ENCODE measurements around the gene GCSH. TPM values are rescaled to one million over a fixed set of nuclear protein-coding genes. Genes with fewer than 3 reads are reported as not detected.
"Not testable (repeated sequence)": the region's sequence is repeated elsewhere in the genome, so short reads cannot be mapped to it uniquely, and the experiment has no call there.

GCSH gene
- total RNA-seq, 1 donor, result 18.1 TPM

DNA sequence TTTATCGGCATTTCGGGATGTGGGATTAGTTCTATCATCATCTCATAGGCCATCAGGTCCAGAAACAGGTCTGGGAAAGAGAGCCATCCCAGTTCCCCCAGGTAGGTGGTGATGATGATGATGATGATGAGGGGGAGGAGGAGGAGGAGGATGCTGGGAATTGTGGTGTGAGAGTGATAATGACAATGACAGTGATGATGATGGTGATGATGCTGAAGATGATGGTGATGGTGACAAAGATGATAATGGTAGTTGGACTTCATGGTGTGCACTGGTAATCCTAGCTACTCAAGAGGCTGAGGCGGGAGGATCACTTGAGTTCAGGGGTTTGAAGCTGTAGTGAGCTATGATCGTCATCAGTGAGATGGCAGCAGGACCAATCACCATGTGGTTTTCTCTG, 16.3 kb upstream of the GCSH start:
- no peak overlapping the region for H3K4me2 ChIP-seq (ENCODE audit: insufficient read depth, low read length)
- no peaks in the 10 kb centered on the region for H4K20me1 ChIP-seq (ENCODE audit: insufficient read depth, low read length)
- peak; percentile 8 for DNase-seq (ENCODE audit: insufficient read length, low spot score, missing footprints)
- no peaks in the 10 kb centered on the region for H3K36me3 ChIP-seq (ENCODE audit: insufficient read depth, low read length)
- H3K27me3 ChIP-seq (ENCODE audit: insufficient read depth, low read length), result no peaks in the 10 kb centered on the region
- H3K27ac ChIP-seq (ENCODE audit: low read depth, low read length), result no peak overlapping the region
- TF ChIP-seq, protein P1, sequence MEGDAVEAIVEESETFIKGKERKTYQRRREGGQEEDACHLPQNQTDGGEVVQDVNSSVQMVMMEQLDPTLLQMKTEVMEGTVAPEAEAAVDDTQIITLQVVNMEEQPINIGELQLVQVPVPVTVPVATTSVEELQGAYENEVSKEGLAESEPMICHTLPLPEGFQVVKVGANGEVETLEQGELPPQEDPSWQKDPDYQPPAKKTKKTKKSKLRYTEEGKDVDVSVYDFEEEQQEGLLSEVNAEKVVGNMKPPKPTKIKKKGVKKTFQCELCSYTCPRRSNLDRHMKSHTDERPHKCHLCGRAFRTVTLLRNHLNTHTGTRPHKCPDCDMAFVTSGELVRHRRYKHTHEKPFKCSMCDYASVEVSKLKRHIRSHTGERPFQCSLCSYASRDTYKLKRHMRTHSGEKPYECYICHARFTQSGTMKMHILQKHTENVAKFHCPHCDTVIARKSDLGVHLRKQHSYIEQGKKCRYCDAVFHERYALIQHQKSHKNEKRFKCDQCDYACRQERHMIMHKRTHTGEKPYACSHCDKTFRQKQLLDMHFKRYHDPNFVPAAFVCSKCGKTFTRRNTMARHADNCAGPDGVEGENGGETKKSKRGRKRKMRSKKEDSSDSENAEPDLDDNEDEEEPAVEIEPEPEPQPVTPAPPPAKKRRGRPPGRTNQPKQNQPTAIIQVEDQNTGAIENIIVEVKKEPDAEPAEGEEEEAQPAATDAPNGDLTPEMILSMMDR (IDR thresholded peaks at IDR 0.05; ENCODE audit: extremely low read depth, low read depth, low read length), result no peak
- H3K9me3 ChIP-seq (ENCODE audit: low read depth, low read length), result no peaks in the 10 kb centered on the region
- no peak overlapping the region for H3K4me3 ChIP-seq (ENCODE audit: insufficient read depth, low read length)
- no peaks in the 10 kb centered on the region for H3K79me2 ChIP-seq (ENCODE audit: insufficient read depth, low read length)
- H3K4me1 ChIP-seq (ENCODE audit: insufficient read depth, low read length), result no peaks in the 10 kb centered on the region
- no peak overlapping the region for H2AFZ ChIP-seq (ENCODE audit: low read length)

- H3K4me3 ChIP-seq (ENCODE audit: insufficient read depth, low read length); H3K27ac ChIP-seq (ENCODE audit: low read depth, low read length); H2AFZ ChIP-seq (ENCODE audit: low read length); H3K27me3 ChIP-seq (ENCODE audit: insufficient read depth, low read length); H3K9me3 ChIP-seq (ENCODE audit: low read depth, low read length); H4K20me1 ChIP-seq (ENCODE audit: insufficient read depth, low read length); H3K4me2 ChIP-seq (ENCODE audit: insufficient read depth, low read length); H3K36me3 ChIP-seq (ENCODE audit: insufficient read depth, low read length); H3K4me1 ChIP-seq (ENCODE audit: insufficient read depth, low read length); H3K79me2 ChIP-seq (ENCODE audit: insufficient read depth, low read length): not testable (repeated sequence)
- peak; percentile 48 for DNase-seq (ENCODE audit: insufficient read length, low spot score, missing footprints)
Observed at GRCh38 chr16:81109274-81109673, 13.1 kb upstream of the GCSH start.

DNA sequence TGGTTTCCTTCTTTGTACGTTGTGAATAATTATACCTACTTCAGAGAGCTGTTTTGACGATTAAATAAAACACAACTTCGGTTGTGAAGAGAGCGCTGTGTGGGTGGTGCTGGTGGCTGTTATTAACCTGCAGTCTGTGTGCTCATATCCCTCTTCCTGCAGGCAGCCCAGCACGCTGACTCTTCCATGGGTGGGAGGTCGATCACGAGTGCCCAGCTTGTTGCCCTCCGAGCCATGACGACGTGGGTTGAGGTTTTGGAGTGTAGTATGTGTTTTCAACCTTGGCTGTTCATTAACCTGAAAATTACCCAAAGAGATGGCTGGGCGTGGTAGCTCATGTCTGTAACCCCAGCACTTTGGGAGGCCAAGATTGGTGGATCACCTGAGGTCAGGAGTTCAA, 11.3 kb upstream of the GCSH start:
- H3K27me3 ChIP-seq (ENCODE audit: insufficient read depth, low read length), result no peaks in the 10 kb centered on the region
- H3K9me3 ChIP-seq (ENCODE audit: low read depth, low read length), result no peaks in the 10 kb centered on the region
- no peaks in the 10 kb centered on the region for H3K36me3 ChIP-seq (ENCODE audit: insufficient read depth, low read length)
- no peak overlapping the region for H3K4me2 ChIP-seq (ENCODE audit: insufficient read depth, low read length)
- H3K4me3 ChIP-seq (ENCODE audit: insufficient read depth, low read length), result no peak overlapping the region
- no peaks in the 10 kb centered on the region for H3K4me1 ChIP-seq (ENCODE audit: insufficient read depth, low read length)
- no peak overlapping the region for H3K27ac ChIP-seq (ENCODE audit: low read depth, low read length)
- H3K79me2 ChIP-seq (ENCODE audit: insufficient read depth, low read length), result no peaks in the 10 kb centered on the region
- TF ChIP-seq, protein P1 (IDR thresholded peaks at IDR 0.05; ENCODE audit: extremely low read depth, low read depth, low read length), result no peak
- no peak overlapping the region for H2AFZ ChIP-seq (ENCODE audit: low read length)
- H4K20me1 ChIP-seq (ENCODE audit: insufficient read depth, low read length), result no peaks in the 10 kb centered on the region
- DNase-seq (ENCODE audit: insufficient read length, low spot score, missing footprints), result no peak

DNA sequence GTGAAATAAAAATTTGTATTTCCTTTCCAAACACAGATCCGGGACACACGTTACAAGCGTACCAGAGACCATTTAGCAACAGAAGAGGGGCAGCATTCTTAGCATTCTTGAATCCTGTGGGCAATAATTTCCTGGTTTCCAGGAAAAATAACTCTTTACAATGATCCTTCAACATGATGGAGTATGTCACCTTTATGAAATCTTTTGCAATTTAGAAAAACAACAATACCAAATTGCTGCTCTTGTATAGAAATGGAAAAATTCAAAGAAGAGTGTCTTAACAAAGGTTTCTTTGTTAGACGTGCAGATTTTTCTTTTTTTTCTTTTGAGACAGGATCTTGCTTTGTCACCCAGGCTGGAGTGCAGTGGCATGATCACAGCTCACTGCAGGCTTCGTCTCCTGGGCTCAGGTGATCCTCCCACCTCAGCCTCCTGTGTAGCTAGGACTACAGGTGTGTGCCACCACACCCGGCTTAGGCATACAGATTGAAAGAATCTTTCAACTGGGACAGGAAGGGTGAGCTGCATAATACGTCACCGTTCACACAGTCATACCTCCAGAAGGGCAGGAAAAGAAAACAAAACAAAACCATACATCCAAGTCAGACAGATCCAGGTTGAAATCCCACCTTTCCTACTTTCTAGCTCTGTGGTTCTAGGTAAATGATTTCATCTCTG, 10.8 kb upstream of the GCSH start:
- Histone ChIP-seq H3K9me3 (ENCODE audit: low read depth, low read length) (no peaks in the 10 kb centered on the region), H3K79me2 (ENCODE audit: insufficient read depth, low read length) (no peaks in the 10 kb centered on the region), H3K4me2 (ENCODE audit: insufficient read depth, low read length) (no peak overlapping the region), H3K4me3 (ENCODE audit: insufficient read depth, low read length) (no peak overlapping the region), H3K27ac (ENCODE audit: low read depth, low read length) (no peak overlapping the region), H2AFZ (ENCODE audit: low read length) (no peak overlapping the region), H3K36me3 (ENCODE audit: insufficient read depth, low read length) (no peaks in the 10 kb centered on the region), H3K4me1 (ENCODE audit: insufficient read depth, low read length) (no peaks in the 10 kb centered on the region), H4K20me1 (ENCODE audit: insufficient read depth, low read length) (no peaks in the 10 kb centered on the region), H3K27me3 (ENCODE audit: insufficient read depth, low read length) (no peaks in the 10 kb centered on the region)
- TF ChIP-seq, protein P1 (IDR thresholded peaks at IDR 0.05; ENCODE audit: extremely low read depth, low read depth, low read length), result no peak
- peak; percentile 11 for DNase-seq (ENCODE audit: insufficient read length, low spot score, missing footprints)
